ENCODE data around the gene CDK11B.

The CDK11B gene

GRCh38 chr1:1603671-1604373, 55.0 kb downstream of the CDK11B start:
- Histone ChIP-seq H3K4me1 (ENCODE audit: control insufficient read depth in 1 of 2, insufficient read depth in 2 of 2, low read length in 2 of 2) (peaks cover 0 to 15% of the 10 kb centered on the region in 2 donors), H3K4me3 (ENCODE audit: low read depth in 1 of 2, low read length in 2 of 2) (no peak overlapping the region), H3K27ac (ENCODE audit: low read depth, low read length) (no peak overlapping the region), H3K36me3 (ENCODE audit: control insufficient read depth in 1 of 2, insufficient read depth in 2 of 2, low read length in 2 of 2) (no peaks in the 10 kb centered on the region), H3K9me3 (ENCODE audit: control insufficient read depth in 1 of 2, low read length in 2 of 2) (no peaks in the 10 kb centered on the region), H3K27me3 (ENCODE audit: control insufficient read depth in 1 of 2, insufficient read depth in 2 of 2, low read length in 2 of 2) (peaks cover 5 to 6% of the 10 kb centered on the region in 2 donors), H3K9ac (ENCODE audit: low read depth in 1 of 2, low read length in 2 of 2) (no peak overlapping the region)

DNA sequence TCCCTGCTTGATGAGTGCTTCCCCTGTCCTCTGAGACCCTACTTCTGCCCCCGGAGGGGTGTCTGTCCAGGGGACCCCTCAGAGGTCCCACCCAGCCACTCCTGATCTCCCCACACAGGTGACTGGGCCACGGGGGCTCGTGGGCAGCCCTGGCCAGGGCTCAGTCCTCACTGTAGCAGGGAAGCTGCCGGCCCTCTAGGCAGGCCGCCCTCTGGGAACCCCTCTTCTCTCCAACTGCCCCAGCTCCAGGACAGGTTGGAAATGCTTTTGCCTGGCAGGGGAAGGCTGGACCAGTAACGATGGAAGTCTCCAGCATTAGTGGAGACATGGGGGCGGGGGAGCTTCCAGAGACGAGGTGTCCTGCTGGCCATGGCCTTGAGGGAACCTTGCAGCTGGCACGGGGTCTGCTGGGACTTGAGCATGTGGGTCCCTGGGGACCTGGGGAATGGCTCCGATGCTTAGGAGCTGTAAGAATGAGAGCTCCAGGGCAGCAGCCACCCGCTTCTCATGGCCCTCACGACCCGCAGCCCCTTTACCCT, 55.8 kb downstream of the CDK11B start:
- H3K27ac ChIP-seq (ENCODE audit: low read depth, low read length), result no peak overlapping the region
- H3K27me3 ChIP-seq (ENCODE audit: control insufficient read depth in 1 of 2, insufficient read depth in 2 of 2, low read length in 2 of 2), result peaks cover 5 to 9% of the 10 kb centered on the region in 2 donors
- H3K4me1 ChIP-seq (ENCODE audit: control insufficient read depth in 1 of 2, insufficient read depth in 2 of 2, low read length in 2 of 2), result peaks cover 0 to 15% of the 10 kb centered on the region in 2 donors

GRCh38 chr1:1602304-1602967, 56.4 kb downstream of the CDK11B start:
- Histone ChIP-seq H3K36me3 (ENCODE audit: control insufficient read depth in 1 of 2, insufficient read depth in 2 of 2, low read length in 2 of 2) (no peaks in the 10 kb centered on the region), H3K4me3 (ENCODE audit: low read depth in 1 of 2, low read length in 2 of 2) (no peak overlapping the region), H3K27me3 (ENCODE audit: control insufficient read depth in 1 of 2, insufficient read depth in 2 of 2, low read length in 2 of 2) (peaks cover 5 to 10% of the 10 kb centered on the region in 2 donors), H3K4me1 (ENCODE audit: control insufficient read depth in 1 of 2, insufficient read depth in 2 of 2, low read length in 2 of 2) (peaks cover 0 to 17% of the 10 kb centered on the region in 2 donors), H3K27ac (ENCODE audit: low read depth, low read length) (no peak overlapping the region), H3K9ac (ENCODE audit: low read depth in 1 of 2, low read length in 2 of 2) (no peak overlapping the region), H3K9me3 (ENCODE audit: control insufficient read depth in 1 of 2, low read length in 2 of 2) (no peaks in the 10 kb centered on the region)

More for the DNA sequence above, 55.8 kb downstream of the CDK11B start:
- no peaks in the 10 kb centered on the region for H3K36me3 ChIP-seq (ENCODE audit: control insufficient read depth in 1 of 2, insufficient read depth in 2 of 2, low read length in 2 of 2)
- H3K4me3 ChIP-seq (ENCODE audit: low read depth in 1 of 2, low read length in 2 of 2), result no peak overlapping the region
- H3K9me3 ChIP-seq (ENCODE audit: control insufficient read depth in 1 of 2, low read length in 2 of 2), result no peaks in the 10 kb centered on the region
- no peak overlapping the region for H3K9ac ChIP-seq (ENCODE audit: low read depth in 1 of 2, low read length in 2 of 2)

DNA sequence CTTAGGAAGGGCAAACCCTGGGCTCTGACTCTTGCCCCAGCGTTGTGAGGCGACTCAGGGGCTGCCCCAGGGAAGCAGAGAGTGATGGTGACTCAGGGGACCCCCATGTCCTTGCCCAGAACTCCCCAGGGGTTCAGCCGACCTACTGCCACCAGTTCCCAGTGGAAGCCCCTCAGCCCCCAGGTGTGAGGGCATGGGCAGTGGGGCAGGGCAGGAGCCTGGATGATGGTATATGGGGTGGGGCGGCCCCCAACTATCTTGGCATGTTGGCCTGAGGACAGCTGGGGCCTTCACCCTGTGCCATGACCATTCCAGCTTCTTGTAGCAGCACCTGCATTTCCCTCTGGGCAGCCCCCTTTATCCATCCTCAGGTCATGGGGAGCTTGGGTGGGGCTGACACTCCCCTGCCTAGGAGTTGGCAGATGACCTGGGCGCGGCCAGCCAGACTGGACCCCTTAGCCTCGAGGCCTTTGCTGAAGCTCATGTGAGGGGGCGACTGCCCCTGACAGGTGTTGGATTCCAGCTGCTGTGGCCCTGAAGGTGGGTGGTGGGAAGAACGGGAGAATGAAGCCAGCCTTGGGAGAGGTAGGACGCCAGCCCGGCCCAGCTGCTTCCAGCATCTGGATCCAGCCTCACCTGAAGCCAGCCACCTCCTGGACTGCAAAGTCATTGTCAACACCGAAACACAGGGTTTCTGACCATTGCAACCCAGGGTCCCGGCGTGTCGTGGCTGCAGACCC, 57.1 kb downstream of the CDK11B start:
- no peak overlapping the region for H3K9ac ChIP-seq (ENCODE audit: low read depth in 1 of 2, low read length in 2 of 2)
- H3K27ac ChIP-seq (ENCODE audit: low read depth, low read length), result no peak overlapping the region
- H3K36me3 ChIP-seq (ENCODE audit: control insufficient read depth in 1 of 2, insufficient read depth in 2 of 2, low read length in 2 of 2), result no peaks in the 10 kb centered on the region
- H3K4me3 ChIP-seq (ENCODE audit: low read depth in 1 of 2, low read length in 2 of 2), result no peak overlapping the region
- H3K4me1 ChIP-seq (ENCODE audit: control insufficient read depth in 1 of 2, insufficient read depth in 2 of 2, low read length in 2 of 2), result peaks cover 0 to 15% of the 10 kb centered on the region in 2 donors
- no peaks in the 10 kb centered on the region for H3K9me3 ChIP-seq (ENCODE audit: control insufficient read depth in 1 of 2, low read length in 2 of 2)
- peaks cover 9 to 12% of the 10 kb centered on the region in 2 donors for H3K27me3 ChIP-seq (ENCODE audit: control insufficient read depth in 1 of 2, insufficient read depth in 2 of 2, low read length in 2 of 2)

- Histone ChIP-seq H3K4me3 (ENCODE audit: low read depth in 1 of 2, low read length in 2 of 2) (peak overlapping the region in 1 of 2 donors; percentile 53), H3K9me3 (ENCODE audit: control insufficient read depth in 1 of 2, low read length in 2 of 2) (no peaks in the 10 kb centered on the region), H3K36me3 (ENCODE audit: control insufficient read depth in 1 of 2, insufficient read depth in 2 of 2, low read length in 2 of 2) (no peaks in the 10 kb centered on the region), H3K27ac (ENCODE audit: low read depth, low read length) (no peak overlapping the region), H3K9ac (ENCODE audit: low read depth in 1 of 2, low read length in 2 of 2) (no peak overlapping the region), H3K27me3 (ENCODE audit: control insufficient read depth in 1 of 2, insufficient read depth in 2 of 2, low read length in 2 of 2) (peaks cover 16 to 19% of the 10 kb centered on the region in 2 donors), H3K4me1 (ENCODE audit: control insufficient read depth in 1 of 2, insufficient read depth in 2 of 2, low read length in 2 of 2) (peaks cover 0 to 13% of the 10 kb centered on the region in 2 donors)
Observed at GRCh38 chr1:1600861-1601563, 57.8 kb downstream of the CDK11B start.

GRCh38 chr1:1599935-1600860, 58.6 kb downstream of the CDK11B start, which contains the start of gene FNDC10:
Gene FNDC10 (minus strand): TSS chr1:1600135. CDS start chr1:1600015, 120 bp downstream.
- H3K4me1 ChIP-seq (ENCODE audit: control insufficient read depth in 1 of 2, insufficient read depth in 2 of 2, low read length in 2 of 2), result peaks cover 0 to 13% of the 10 kb centered on the region in 2 donors
- H3K9ac ChIP-seq (ENCODE audit: low read depth in 1 of 2, low read length in 2 of 2), result no peak within 1 kb of the TSS
- H3K36me3 ChIP-seq (ENCODE audit: control insufficient read depth in 1 of 2, insufficient read depth in 2 of 2, low read length in 2 of 2), result no peaks in the 10 kb centered on the region
- peak within 1 kb of the TSS in 1 of 2 donors; percentile 53 for H3K4me3 ChIP-seq (ENCODE audit: low read depth in 1 of 2, low read length in 2 of 2)
- no peaks in the 10 kb centered on the region for H3K9me3 ChIP-seq (ENCODE audit: control insufficient read depth in 1 of 2, low read length in 2 of 2)
- H3K27me3 ChIP-seq (ENCODE audit: control insufficient read depth in 1 of 2, insufficient read depth in 2 of 2, low read length in 2 of 2), result peaks cover 16 to 20% of the 10 kb centered on the region in 2 donors
- H3K27ac ChIP-seq (ENCODE audit: low read depth, low read length), result no peak within 1 kb of the TSS

- Histone ChIP-seq H3K9me3 (ENCODE audit: control insufficient read depth in 1 of 2, low read length in 2 of 2) (no peaks in the 10 kb centered on the region), H3K9ac (ENCODE audit: low read depth in 1 of 2, low read length in 2 of 2) (no peak overlapping the region), H3K4me1 (ENCODE audit: control insufficient read depth in 1 of 2, insufficient read depth in 2 of 2, low read length in 2 of 2) (peaks cover 0 to 13% of the 10 kb centered on the region in 2 donors), H3K27ac (ENCODE audit: low read depth, low read length) (no peak overlapping the region), H3K4me3 (ENCODE audit: low read depth in 1 of 2, low read length in 2 of 2) (peak overlapping the region in 1 of 2 donors; percentile 40), H3K27me3 (ENCODE audit: control insufficient read depth in 1 of 2, insufficient read depth in 2 of 2, low read length in 2 of 2) (peaks cover 16 to 20% of the 10 kb centered on the region in 2 donors), H3K36me3 (ENCODE audit: control insufficient read depth in 1 of 2, insufficient read depth in 2 of 2, low read length in 2 of 2) (no peaks in the 10 kb centered on the region)
Observed at GRCh38 chr1:1599030-1599934, 59.5 kb downstream of the CDK11B start.

GRCh38 chr1:1598720-1599029, 60.1 kb downstream of the CDK11B start:
- no peak overlapping the region for H3K4me3 ChIP-seq (ENCODE audit: low read depth in 1 of 2, low read length in 2 of 2)
- peaks cover 16 to 20% of the 10 kb centered on the region in 2 donors for H3K27me3 ChIP-seq (ENCODE audit: control insufficient read depth in 1 of 2, insufficient read depth in 2 of 2, low read length in 2 of 2)
- no peak overlapping the region for H3K27ac ChIP-seq (ENCODE audit: low read depth, low read length)
- H3K36me3 ChIP-seq (ENCODE audit: control insufficient read depth in 1 of 2, insufficient read depth in 2 of 2, low read length in 2 of 2), result no peaks in the 10 kb centered on the region
- H3K4me1 ChIP-seq (ENCODE audit: control insufficient read depth in 1 of 2, insufficient read depth in 2 of 2, low read length in 2 of 2), result peaks cover 0 to 13% of the 10 kb centered on the region in 2 donors
- no peaks in the 10 kb centered on the region for H3K9me3 ChIP-seq (ENCODE audit: control insufficient read depth in 1 of 2, low read length in 2 of 2)
- no peak overlapping the region for H3K9ac ChIP-seq (ENCODE audit: low read depth in 1 of 2, low read length in 2 of 2)

All from duodenal mucosa (tissue), 2 donors.